Fibroblast of lung (primary cell): ENCODE data around the gene TRANK1. TPM values are rescaled to one million over a fixed set of nuclear protein-coding genes. Genes with fewer than 3 reads are reported as not detected.
"Not testable (repeated sequence)": the region's sequence is repeated elsewhere in the genome, so short reads cannot be mapped to it uniquely, and the experiment has no call there.

Experiments
- DNase-seq, 2 donors: peaks; one replicate each; pipeline versions ENCODE4 v3.0.0 to v3.0.0-alpha.2; 2010; ENCODE audit warnings: low read depth in 2 of 2
- H2AFZ ChIP-seq: 2 replicates; pipeline ENCODE4 v1.5.1; 2012; ENCODE audit warnings: low read length, control low read depth, inconsistent platforms
- H3K27ac ChIP-seq: 2 replicates; pipeline ENCODE4 v1.5.1; 2011; ENCODE audit warnings: low read length, control low read depth; ENCODE audit not compliant: insufficient read depth
- H3K27me3 ChIP-seq: 2 replicates; pipeline ENCODE4 v1.5.1; 2011; ENCODE audit warnings: mild to moderate bottlenecking, low read length; ENCODE audit not compliant: control insufficient read depth, insufficient read depth
- H3K36me3 ChIP-seq: 2 replicates; pipeline ENCODE4 v1.5.1; 2011; ENCODE audit warnings: low read length; ENCODE audit not compliant: control insufficient read depth, insufficient read depth
- H3K4me1 ChIP-seq: 2 replicates; pipeline ENCODE4 v1.5.1; 2011; ENCODE audit warnings: low read length; ENCODE audit not compliant: control insufficient read depth, insufficient read depth; ENCODE audit errors: extremely low read depth
- H3K4me2 ChIP-seq: 2 replicates; pipeline ENCODE4 v1.5.1; 2011; ENCODE audit warnings: low read length, control low read depth; ENCODE audit not compliant: insufficient read depth; ENCODE audit errors: extremely low read depth
- H3K4me3 ChIP-seq, 4 experiments: fragments of 200-600 bp in 1 of 4; sonication (generic) in 1 of 4; replicated peaks in 1 of 4; 2 replicates each; pipeline ENCODE4 v1.5.1; 2011 to 2016; ENCODE audit warnings: low read length in 4 of 4, low read depth in 3 of 4, mild to moderate bottlenecking in 3 of 4, control low read depth in 2 of 4, inconsistent platforms in 1 of 4, mixed read lengths in 1 of 4; ENCODE audit not compliant: insufficient read depth in 1 of 4; ENCODE audit errors: control extremely low read depth in 1 of 4
- H3K79me2 ChIP-seq: 2 replicates; pipeline ENCODE4 v1.5.1; 2012; ENCODE audit warnings: mild to moderate bottlenecking, low read length, inconsistent platforms; ENCODE audit not compliant: control insufficient read depth, insufficient read depth
- H3K9ac ChIP-seq: 2 replicates; pipeline ENCODE4 v1.5.1; 2011; ENCODE audit warnings: mild to moderate bottlenecking, low read length, control low read depth; ENCODE audit not compliant: insufficient read depth
- H3K9me3 ChIP-seq: 2 replicates; pipeline ENCODE4 v1.5.1; 2012; ENCODE audit warnings: low read depth, low read length; ENCODE audit not compliant: control insufficient read depth, insufficient read depth
- H4K20me1 ChIP-seq: 2 replicates; pipeline ENCODE4 v1.5.1; 2011; ENCODE audit warnings: low read length; ENCODE audit not compliant: control insufficient read depth, insufficient read depth; ENCODE audit errors: extremely low read depth
- EZH2 ChIP-seq: IDR thresholded peaks from 2 replicates; pipeline ENCODE4 v1.5.1; 2012; ENCODE audit warnings: low read length, control low read depth, mild to moderate bottlenecking; ENCODE audit errors: missing control alignments
- polyA plus RNA-seq, 2 donors: library from polyadenylated mRNA; depleted of rRNA in 1 of 2; stranded (reverse) in 1 of 2; unstranded in 1 of 2; fragments of >200 nt; gene quantifications; 2 replicates each; pipeline ENCODE4 v1.2.1, GENCODE V29; 2011 to 2012; ENCODE audit warnings: missing spikeins in 1 of 2
- total RNA-seq: library from RNA; depleted of rRNA; stranded (reverse); fragments of >200 nt; gene quantifications from 2 replicates; pipeline ENCODE4 v1.2.1, GENCODE V29; 2014
- TF ChIP-seq, protein P1 (sequence below), 2 donors: IDR thresholded peaks in 1 of 2; conservative IDR thresholded peaks in 1 of 2; 1 replicate in 1 of 2; 2 replicates in 1 of 2; pipeline ENCODE4 v1.5.1; 2011 to 2012; ENCODE audit warnings: low read length in 2 of 2, control low read depth in 1 of 2, inconsistent platforms in 1 of 2, low read depth in 1 of 2, mild to moderate bottlenecking in 1 of 2

Gene TRANK1
- total and polyA plus RNA-seq, 2 donors (not counting 1 experiment from before 2014, with no cell fraction given) = 9.1 to 28.6 TPM

DNA sequence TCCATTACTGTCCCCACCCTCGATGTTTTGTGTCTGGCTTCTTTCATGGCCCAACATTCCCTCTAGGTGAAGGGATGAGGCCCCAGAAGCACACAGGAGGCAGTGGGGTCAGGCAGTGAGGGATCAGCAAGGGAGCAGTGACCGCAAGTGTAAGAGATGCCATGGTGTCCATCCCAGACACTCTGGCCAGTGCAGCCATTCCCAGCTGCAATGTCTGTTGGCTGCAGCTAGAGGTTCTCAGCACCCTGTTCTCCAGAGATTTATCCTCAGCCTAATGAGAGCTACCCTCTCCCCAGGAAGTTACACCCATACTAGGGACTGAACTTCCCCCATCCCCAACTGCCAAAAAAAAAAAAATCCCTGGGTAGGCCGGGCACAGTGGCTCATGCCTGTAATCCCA is 40.2 kb downstream of the TRANK1 start:
- H3K27me3 ChIP-seq = no peaks in the 10 kb centered on the region
- no peaks in the 10 kb centered on the region for H3K79me2 ChIP-seq
- no peak overlapping the region for H3K9ac ChIP-seq
- H3K9me3 ChIP-seq = no peaks in the 10 kb centered on the region
- peak; percentile 24 to 46 for DNase-seq
- TF ChIP-seq EZH2 = no peak
- TF ChIP-seq, protein P1, sequence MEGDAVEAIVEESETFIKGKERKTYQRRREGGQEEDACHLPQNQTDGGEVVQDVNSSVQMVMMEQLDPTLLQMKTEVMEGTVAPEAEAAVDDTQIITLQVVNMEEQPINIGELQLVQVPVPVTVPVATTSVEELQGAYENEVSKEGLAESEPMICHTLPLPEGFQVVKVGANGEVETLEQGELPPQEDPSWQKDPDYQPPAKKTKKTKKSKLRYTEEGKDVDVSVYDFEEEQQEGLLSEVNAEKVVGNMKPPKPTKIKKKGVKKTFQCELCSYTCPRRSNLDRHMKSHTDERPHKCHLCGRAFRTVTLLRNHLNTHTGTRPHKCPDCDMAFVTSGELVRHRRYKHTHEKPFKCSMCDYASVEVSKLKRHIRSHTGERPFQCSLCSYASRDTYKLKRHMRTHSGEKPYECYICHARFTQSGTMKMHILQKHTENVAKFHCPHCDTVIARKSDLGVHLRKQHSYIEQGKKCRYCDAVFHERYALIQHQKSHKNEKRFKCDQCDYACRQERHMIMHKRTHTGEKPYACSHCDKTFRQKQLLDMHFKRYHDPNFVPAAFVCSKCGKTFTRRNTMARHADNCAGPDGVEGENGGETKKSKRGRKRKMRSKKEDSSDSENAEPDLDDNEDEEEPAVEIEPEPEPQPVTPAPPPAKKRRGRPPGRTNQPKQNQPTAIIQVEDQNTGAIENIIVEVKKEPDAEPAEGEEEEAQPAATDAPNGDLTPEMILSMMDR (conservative IDR thresholded peaks at IDR 0.05 in 1 of 2, IDR thresholded peaks at IDR 0.05 in 1 of 2; ENCODE audit: low read depth in 1 of 2, low read length in 2 of 2) = peak; percentile 50 to 68
- peaks cover 7% of the 10 kb centered on the region for H3K4me1 ChIP-seq
- H3K36me3 ChIP-seq = no peaks in the 10 kb centered on the region
- no peak overlapping the region for H3K4me2 ChIP-seq
- H2AFZ ChIP-seq = no peak overlapping the region
- no peak overlapping the region for H3K27ac ChIP-seq
- no peak overlapping the region for H3K4me3 ChIP-seq
- H4K20me1 ChIP-seq = no peaks in the 10 kb centered on the region

DNA sequence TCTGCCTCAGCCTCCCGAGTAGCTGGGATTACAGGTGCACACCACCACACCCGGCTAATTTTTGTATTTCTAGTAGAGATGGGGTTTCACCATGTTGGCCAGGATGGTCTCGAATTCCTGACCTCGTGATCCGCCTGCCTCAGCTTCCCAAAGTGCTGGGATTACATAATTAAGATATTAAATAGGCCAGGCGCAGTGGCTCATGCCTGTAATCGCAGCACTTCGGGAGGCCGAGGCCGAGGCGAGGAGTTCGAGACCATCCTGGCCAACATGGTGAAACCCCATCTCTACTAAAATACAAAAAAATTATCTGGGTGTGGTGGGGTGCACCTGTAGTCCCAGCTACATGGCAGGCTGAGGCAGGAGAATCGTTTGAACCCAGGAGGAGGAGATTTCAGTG is 40.8 kb downstream of the TRANK1 start:
- H3K4me1 ChIP-seq, H3K4me2 ChIP-seq: not testable (repeated sequence)

DNA sequence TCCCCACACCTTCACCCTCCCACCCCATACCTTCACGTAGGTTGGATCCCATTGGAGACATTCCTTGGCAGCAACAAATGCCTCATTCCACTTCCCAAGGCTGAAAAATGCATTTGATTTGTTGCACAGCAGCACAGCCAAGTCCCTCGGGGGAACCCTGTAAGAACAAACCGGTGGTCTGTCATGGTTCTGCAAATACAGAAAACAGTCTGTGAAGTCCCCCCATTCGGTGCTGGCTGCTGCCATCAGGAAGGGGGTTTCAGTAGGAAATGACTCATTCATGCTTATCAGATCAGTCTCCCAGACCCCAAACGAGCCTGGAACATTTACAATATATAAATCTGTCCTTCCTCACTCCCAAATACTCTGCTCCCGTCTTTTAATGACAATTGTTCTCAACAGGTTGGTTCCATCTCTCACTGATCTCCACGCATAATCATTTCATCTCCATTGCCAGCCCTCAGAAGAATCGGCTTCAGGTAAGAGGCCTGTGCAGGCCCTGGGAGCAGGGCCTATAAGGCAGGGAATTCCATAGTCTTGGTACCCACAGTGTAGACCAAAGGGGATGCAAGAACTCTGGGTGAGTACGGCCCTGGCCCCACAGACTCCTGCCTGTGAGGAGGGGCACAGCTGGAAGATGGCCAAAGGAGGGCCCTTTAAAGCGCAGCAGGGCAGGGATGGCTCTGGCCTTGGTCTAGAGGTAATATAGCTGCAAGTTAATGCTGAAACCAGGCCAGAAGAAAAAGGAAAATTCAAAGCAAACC is 41.6 kb downstream of the TRANK1 start:
- Histone ChIP-seq H3K4me2 (no peak overlapping the region), H3K27me3 (no peaks in the 10 kb centered on the region), H3K9ac (no peak overlapping the region), H3K4me1 (peaks cover 2% of the 10 kb centered on the region), H3K9me3 (no peaks in the 10 kb centered on the region), H3K4me3 (no peak overlapping the region), H4K20me1 (no peaks in the 10 kb centered on the region), H3K27ac (no peak overlapping the region), H3K79me2 (no peaks in the 10 kb centered on the region), H2AFZ (no peak overlapping the region), H3K36me3 (no peaks in the 10 kb centered on the region)
- TF ChIP-seq, protein P1 (conservative IDR thresholded peaks at IDR 0.05 in 1 of 2, IDR thresholded peaks at IDR 0.05 in 1 of 2; ENCODE audit: low read depth in 1 of 2, low read length in 2 of 2) = no peak
- no peak for TF ChIP-seq EZH2
- no peak for DNase-seq

More for the DNA sequence above, 40.8 kb downstream of the TRANK1 start:
- H3K79me2 ChIP-seq, H3K27me3 ChIP-seq, H3K9ac ChIP-seq, DNase-seq, H3K4me3 ChIP-seq, H2AFZ ChIP-seq, H3K9me3 ChIP-seq, H4K20me1 ChIP-seq, H3K27ac ChIP-seq, H3K36me3 ChIP-seq: not testable (repeated sequence)
